K562 (cell line): ENCODE data around the gene GLRX. TPM values are rescaled to one million over a fixed set of nuclear protein-coding genes. Genes with fewer than 3 reads are reported as not detected.
A peak's percentile ranks its signal among the peaks of the same experiment; 100 is the strongest.

Source experiments
- ARID2 ChIP-seq: fragments of 450-650 bp; IDR thresholded peaks from 2 replicates; pipeline ENCODE4 v1.6.1; 2017; ENCODE audit warnings: antibody characterized with exemption, mild to moderate bottlenecking
- CAMTA2 ChIP-seq: fragments of 250-450 bp; sonication (Bioruptor Pico); conservative IDR thresholded peaks from 2 replicates; pipeline ENCODE4 v1.5.1; 2022
- CREM ChIP-seq: IDR thresholded peaks from 2 replicates; pipeline ENCODE4 v1.6.1; 2014; ENCODE audit warnings: antibody characterized with exemption, low read depth
- EP300 ChIP-seq: IDR thresholded peaks from 2 replicates; pipeline ENCODE4 v1.6.1; 2012; ENCODE audit warnings: low read length, improper control_type of control experiment
- FOSL1 ChIP-seq: fragments of 200-800 bp; sonication (Bioruptor generic); conservative IDR thresholded peaks from 2 replicates; pipeline ENCODE4 v1.6.1; 2016; ENCODE audit warnings: missing genetic modification characterization, missing compliant biosample characterization
- KDM2B ChIP-seq: fragments of 250-450 bp; sonication (Bioruptor Pico); IDR thresholded peaks from 2 replicates; pipeline ENCODE4 v1.8.0; 2021; ENCODE audit warnings: mild to moderate bottlenecking, moderate library complexity
- KLF16 ChIP-seq: IDR thresholded peaks from 2 replicates; pipeline ENCODE4 v1.6.1; 2016; ENCODE audit warnings: antibody characterized with exemption
- MEF2D ChIP-seq: conservative IDR thresholded peaks from 2 replicates; pipeline ENCODE4 v1.6.1; 2016; ENCODE audit warnings: low read depth, missing genetic modification characterization, missing compliant biosample characterization
- MYC ChIP-seq, 2 experiments: fragments of 250-450 bp in 1 of 2; sonication (Bioruptor Pico) in 1 of 2; IDR thresholded peaks; 2 replicates each; pipeline versions ENCODE4 v1.5.1 to v1.6.1; 2012 to 2021; ENCODE audit warnings: low read depth in 2 of 2, borderline replicate concordance in 1 of 2, improper control_type of control experiment in 1 of 2, low read length in 1 of 2, mild to moderate bottlenecking in 1 of 2, moderate library complexity in 1 of 2
- RCOR1 ChIP-seq, 2 experiments: IDR thresholded peaks; 2 replicates each; pipeline ENCODE4 v1.6.1; 2012; ENCODE audit warnings: low read depth in 2 of 2, low read length in 2 of 2, borderline replicate concordance in 1 of 2, improper control_type of control experiment in 1 of 2
- TEAD4 ChIP-seq, 2 experiments: sonication (generic) in 1 of 2; formaldehyde crosslinking in 1 of 2; IDR thresholded peaks; 2 replicates each; pipeline versions ENCODE4 v1.6.1 to v1.8.0; 2012 to 2022; ENCODE audit warnings: borderline replicate concordance in 1 of 2, inconsistent platforms in 1 of 2, low read length in 1 of 2, mild to moderate bottlenecking in 1 of 2, missing genetic modification reagents in 1 of 2
- ZNF584 ChIP-seq: fragments of 200-800 bp; sonication (Bioruptor generic); IDR thresholded peaks from 2 replicates; pipeline ENCODE4 v1.6.1; 2016; ENCODE audit warnings: low read depth, mild to moderate bottlenecking, missing genetic modification characterization, missing compliant biosample characterization
- polyA plus RNA-seq, 8 experiments: library from polyadenylated mRNA; depleted of rRNA in 4 of 8; stranded (reverse) in 5 of 8; unstranded in 3 of 8; fragments of >200 nt; fragmentation: Nextera tagmentation in 2 of 8; fragmentation: Illumina TruSeq in 1 of 8; extraction: Ambion mirVana in 2 of 8; extraction: Trizol in 1 of 8; gene quantifications; 2 replicates each; pipeline versions ENCODE4 v1.2.1 to v1.2.3, GENCODE V29; 2011 to 2014; ENCODE audit warnings: inconsistent platforms in 1 of 8, missing spikeins in 1 of 8
- total RNA-seq, 7 experiments: library from RNA; depleted of rRNA in 6 of 7; stranded (reverse); fragments of >200 nt in 6 of 7; fragmentation: Illumina TruSeq in 2 of 7; extraction: Trizol in 2 of 7; gene quantifications; 2 replicates each; pipeline versions ENCODE4 v1.2.1 to v1.2.3, GENCODE V29; 2011 to 2021; ENCODE audit warnings: low replicate concordance in 1 of 7
- TF ChIP-seq, protein P1 (sequence below), 2 experiments: fragments of 450-650 bp; IDR thresholded peaks; 2 replicates each; pipeline ENCODE4 v1.6.1; 2018; ENCODE audit warnings: mild to moderate bottlenecking in 2 of 2, low read depth in 1 of 2; ENCODE audit not compliant: partially characterized antibody in 2 of 2
- TF ChIP-seq, protein P2 (sequence below): sonication (generic); formaldehyde crosslinking; IDR thresholded peaks from 2 replicates; pipeline ENCODE4 v1.9.0; 2022; ENCODE audit warnings: mild to moderate bottlenecking, missing genetic modification reagents
- TF ChIP-seq, protein P3 (sequence below): sonication (generic); IDR thresholded peaks from 2 replicates; pipeline ENCODE4 v1.6.1; 2016
- TF ChIP-seq, protein P4 (sequence below), 2 experiments: IDR thresholded peaks; 2 replicates each; pipeline ENCODE4 v1.6.1; 2011; ENCODE audit warnings: borderline replicate concordance in 1 of 2, control low read depth in 1 of 2, low read depth in 1 of 2, low read length in 1 of 2, mild to moderate bottlenecking in 1 of 2, mixed read lengths in 1 of 2, moderate library complexity in 1 of 2; ENCODE audit not compliant: insufficient read depth in 1 of 2, insufficient read length in 1 of 2, poor library complexity in 1 of 2, severe bottlenecking in 1 of 2; ENCODE audit errors: extremely low read depth in 1 of 2
- TF ChIP-seq, protein P5 (sequence below): sonication (generic); formaldehyde crosslinking; IDR thresholded peaks from 2 replicates; pipeline ENCODE4 v1.8.0; 2022; ENCODE audit warnings: mild to moderate bottlenecking, missing genetic modification reagents

GLRX gene
- total and polyA plus RNA-seq, 9 of the 15 experiments (the other 6 are each of a cell fraction or from before 2014, with no cell fraction given) = 2.3 to 11.2 (median 4.6) TPM

DNA sequence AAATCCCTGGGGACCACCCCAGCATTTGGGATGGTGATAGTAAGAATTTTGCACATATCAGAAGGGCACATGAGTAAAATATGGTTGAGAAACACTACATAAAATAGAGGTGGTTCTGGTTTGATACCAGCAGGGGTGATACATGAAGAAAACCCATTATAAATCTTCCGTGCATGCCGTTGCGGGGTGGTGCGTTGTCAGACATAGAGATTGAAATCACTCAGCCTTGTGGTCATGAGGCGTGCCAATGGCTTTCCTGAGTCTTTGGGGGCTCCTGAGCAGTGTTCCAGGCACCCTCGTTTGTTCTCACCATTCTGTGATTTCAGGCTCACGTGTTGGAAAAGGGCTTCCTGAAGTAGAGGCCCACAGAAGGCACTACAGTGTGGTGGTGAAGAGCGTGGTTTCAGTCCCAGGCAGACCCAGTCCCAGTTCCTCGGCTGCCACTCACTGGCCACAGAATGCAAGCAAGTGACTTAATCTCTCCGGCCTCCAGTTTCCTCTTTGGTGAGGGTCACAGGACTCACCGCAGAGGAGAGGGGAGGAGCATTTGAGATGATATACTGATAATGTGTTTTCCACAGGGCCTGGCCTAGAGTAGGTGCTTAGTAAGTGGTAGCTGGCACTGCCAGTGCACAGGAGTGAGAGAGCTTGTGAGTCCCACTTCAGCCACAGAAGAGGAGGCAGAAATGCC lies 20.5 kb upstream of the GLRX start (continued):
- TF ChIP-seq, protein P1, sequence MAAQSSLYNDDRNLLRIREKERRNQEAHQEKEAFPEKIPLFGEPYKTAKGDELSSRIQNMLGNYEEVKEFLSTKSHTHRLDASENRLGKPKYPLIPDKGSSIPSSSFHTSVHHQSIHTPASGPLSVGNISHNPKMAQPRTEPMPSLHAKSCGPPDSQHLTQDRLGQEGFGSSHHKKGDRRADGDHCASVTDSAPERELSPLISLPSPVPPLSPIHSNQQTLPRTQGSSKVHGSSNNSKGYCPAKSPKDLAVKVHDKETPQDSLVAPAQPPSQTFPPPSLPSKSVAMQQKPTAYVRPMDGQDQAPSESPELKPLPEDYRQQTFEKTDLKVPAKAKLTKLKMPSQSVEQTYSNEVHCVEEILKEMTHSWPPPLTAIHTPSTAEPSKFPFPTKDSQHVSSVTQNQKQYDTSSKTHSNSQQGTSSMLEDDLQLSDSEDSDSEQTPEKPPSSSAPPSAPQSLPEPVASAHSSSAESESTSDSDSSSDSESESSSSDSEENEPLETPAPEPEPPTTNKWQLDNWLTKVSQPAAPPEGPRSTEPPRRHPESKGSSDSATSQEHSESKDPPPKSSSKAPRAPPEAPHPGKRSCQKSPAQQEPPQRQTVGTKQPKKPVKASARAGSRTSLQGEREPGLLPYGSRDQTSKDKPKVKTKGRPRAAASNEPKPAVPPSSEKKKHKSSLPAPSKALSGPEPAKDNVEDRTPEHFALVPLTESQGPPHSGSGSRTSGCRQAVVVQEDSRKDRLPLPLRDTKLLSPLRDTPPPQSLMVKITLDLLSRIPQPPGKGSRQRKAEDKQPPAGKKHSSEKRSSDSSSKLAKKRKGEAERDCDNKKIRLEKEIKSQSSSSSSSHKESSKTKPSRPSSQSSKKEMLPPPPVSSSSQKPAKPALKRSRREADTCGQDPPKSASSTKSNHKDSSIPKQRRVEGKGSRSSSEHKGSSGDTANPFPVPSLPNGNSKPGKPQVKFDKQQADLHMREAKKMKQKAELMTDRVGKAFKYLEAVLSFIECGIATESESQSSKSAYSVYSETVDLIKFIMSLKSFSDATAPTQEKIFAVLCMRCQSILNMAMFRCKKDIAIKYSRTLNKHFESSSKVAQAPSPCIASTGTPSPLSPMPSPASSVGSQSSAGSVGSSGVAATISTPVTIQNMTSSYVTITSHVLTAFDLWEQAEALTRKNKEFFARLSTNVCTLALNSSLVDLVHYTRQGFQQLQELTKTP (IDR thresholded peaks at IDR 0.05; ENCODE audit: low read depth in 1 of 2, partially characterized antibody in 2 of 2) = no peak
- TF ChIP-seq, protein P2, sequence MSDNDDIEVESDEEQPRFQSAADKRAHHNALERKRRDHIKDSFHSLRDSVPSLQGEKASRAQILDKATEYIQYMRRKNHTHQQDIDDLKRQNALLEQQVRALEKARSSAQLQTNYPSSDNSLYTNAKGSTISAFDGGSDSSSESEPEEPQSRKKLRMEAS (CRISPR knock-in tag) = peak; percentile 59; the same call in 1 of the 2 replicates
- peak; percentile 86 for TF ChIP-seq MYC (IDR thresholded peaks at IDR 0.05; ENCODE audit: low read depth, low read length)
- TF ChIP-seq MYC (CRISPR knock-in tag; IDR thresholded peaks at IDR 0.05; ENCODE audit: borderline replicate concordance, low read depth) = no peak
- no peak for TF ChIP-seq KDM2B (CRISPR knock-in tag)
- TF ChIP-seq KLF16 = no peak
- TF ChIP-seq, protein P3, sequence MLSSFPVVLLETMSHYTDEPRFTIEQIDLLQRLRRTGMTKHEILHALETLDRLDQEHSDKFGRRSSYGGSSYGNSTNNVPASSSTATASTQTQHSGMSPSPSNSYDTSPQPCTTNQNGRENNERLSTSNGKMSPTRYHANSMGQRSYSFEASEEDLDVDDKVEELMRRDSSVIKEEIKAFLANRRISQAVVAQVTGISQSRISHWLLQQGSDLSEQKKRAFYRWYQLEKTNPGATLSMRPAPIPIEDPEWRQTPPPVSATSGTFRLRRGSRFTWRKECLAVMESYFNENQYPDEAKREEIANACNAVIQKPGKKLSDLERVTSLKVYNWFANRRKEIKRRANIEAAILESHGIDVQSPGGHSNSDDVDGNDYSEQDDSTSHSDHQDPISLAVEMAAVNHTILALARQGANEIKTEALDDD = peak; percentile 76
- no peak for TF ChIP-seq CAMTA2 (CRISPR knock-in tag)
- TF ChIP-seq TEAD4 (IDR thresholded peaks at IDR 0.05; ENCODE audit: low read length) = peak; percentile 45; the same call in 1 of the 2 replicates
- no peak for TF ChIP-seq TEAD4 (CRISPR knock-in tag; IDR thresholded peaks at IDR 0.05; ENCODE audit: borderline replicate concordance)
- TF ChIP-seq FOSL1 (tag) = peak; percentile 47; the same call in 1 of the 2 replicates
- 0 out of 2 replicates have a peak, but pooled peaks have one; percentile 39 for TF ChIP-seq ZNF584
- peak; percentile 56; the same call in 1 of the 2 replicates for TF ChIP-seq ARID2
- 0 out of 2 replicates have a peak, but pooled peaks have one; percentile 29 for TF ChIP-seq EP300
- peak in 1 of 2 experiments; percentile 76; a peak in 2 of 4 replicates for TF ChIP-seq RCOR1 (IDR thresholded peaks at IDR 0.05; ENCODE audit: borderline replicate concordance in 1 of 2, low read depth in 2 of 2, low read length in 2 of 2)
- TF ChIP-seq, protein P4, sequence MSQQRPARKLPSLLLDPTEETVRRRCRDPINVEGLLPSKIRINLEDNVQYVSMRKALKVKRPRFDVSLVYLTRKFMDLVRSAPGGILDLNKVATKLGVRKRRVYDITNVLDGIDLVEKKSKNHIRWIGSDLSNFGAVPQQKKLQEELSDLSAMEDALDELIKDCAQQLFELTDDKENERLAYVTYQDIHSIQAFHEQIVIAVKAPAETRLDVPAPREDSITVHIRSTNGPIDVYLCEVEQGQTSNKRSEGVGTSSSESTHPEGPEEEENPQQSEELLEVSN (IDR thresholded peaks at IDR 0.05; ENCODE audit: borderline replicate concordance in 1 of 2, extremely low read depth in 1 of 2, insufficient read depth in 1 of 2, insufficient read length in 1 of 2, low read depth in 1 of 2, low read length in 1 of 2, poor library complexity in 1 of 2, severe bottlenecking in 1 of 2) = peak in 1 of 2 experiments; percentile 32
- TF ChIP-seq CREM = peak; percentile 30; the same call in 1 of the 2 replicates
- 0 out of 2 replicates have a peak, but pooled peaks have one; percentile 38 for TF ChIP-seq MEF2D (tag)
- TF ChIP-seq, protein P5, sequence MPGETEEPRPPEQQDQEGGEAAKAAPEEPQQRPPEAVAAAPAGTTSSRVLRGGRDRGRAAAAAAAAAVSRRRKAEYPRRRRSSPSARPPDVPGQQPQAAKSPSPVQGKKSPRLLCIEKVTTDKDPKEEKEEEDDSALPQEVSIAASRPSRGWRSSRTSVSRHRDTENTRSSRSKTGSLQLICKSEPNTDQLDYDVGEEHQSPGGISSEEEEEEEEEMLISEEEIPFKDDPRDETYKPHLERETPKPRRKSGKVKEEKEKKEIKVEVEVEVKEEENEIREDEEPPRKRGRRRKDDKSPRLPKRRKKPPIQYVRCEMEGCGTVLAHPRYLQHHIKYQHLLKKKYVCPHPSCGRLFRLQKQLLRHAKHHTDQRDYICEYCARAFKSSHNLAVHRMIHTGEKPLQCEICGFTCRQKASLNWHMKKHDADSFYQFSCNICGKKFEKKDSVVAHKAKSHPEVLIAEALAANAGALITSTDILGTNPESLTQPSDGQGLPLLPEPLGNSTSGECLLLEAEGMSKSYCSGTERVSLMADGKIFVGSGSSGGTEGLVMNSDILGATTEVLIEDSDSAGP (CRISPR knock-in tag) = 0 out of 2 replicates have a peak, but pooled peaks have one; percentile 41
